HepG2 (cell line): ENCODE measurements around the gene GGA3. TPM values are rescaled to one million over a fixed set of nuclear protein-coding genes. Genes with fewer than 3 reads are reported as not detected.

Experiments
- IKZF1 ChIP-seq: fragments of 450-650 bp; IDR thresholded peaks from 2 replicates; pipeline ENCODE4 v1.7.1; 2016
- PCBP2 ChIP-seq: fragments of 200-400 bp; formaldehyde crosslinking; optimal IDR thresholded peaks from 2 replicates; pipeline ENCODE3; 2018; ENCODE audit warnings: low read length, low read depth; ENCODE audit not compliant: poor library complexity, severe bottlenecking
- THAP11 ChIP-seq: IDR thresholded peaks from 2 replicates; pipeline ENCODE4 v1.6.1; 2016; ENCODE audit warnings: missing biosample characterization, missing genetic modification reagents
- ZBTB20 ChIP-seq: sonication (generic); formaldehyde crosslinking; IDR thresholded peaks from 2 replicates; pipeline ENCODE4 v1.8.1; 2023; ENCODE audit warnings: missing genetic modification reagents, low read depth, mild to moderate bottlenecking, borderline replicate concordance
- ZMAT3 ChIP-seq: sonication (generic); formaldehyde crosslinking; conservative IDR thresholded peaks from 2 replicates; pipeline ENCODE4 v1.7.0; 2021; ENCODE audit warnings: missing genetic modification reagents
- ZMYM4 ChIP-seq: sonication (generic); formaldehyde crosslinking; IDR thresholded peaks from 2 replicates; pipeline ENCODE4 v1.8.1; 2023; ENCODE audit warnings: mild to moderate bottlenecking, missing genetic modification reagents
- polyA plus RNA-seq, 8 experiments: library from polyadenylated mRNA; depleted of rRNA in 3 of 8; stranded (reverse) in 7 of 8; unstranded in 1 of 8; fragments of >200 nt; fragmentation: Illumina TruSeq in 4 of 8; extraction: Trizol in 4 of 8; gene quantifications; 2 replicates each; pipeline versions ENCODE4 v1.2.1 to v1.2.3, GENCODE V29; 2011 to 2016; ENCODE audit warnings: low read depth in 4 of 8, missing spikeins in 1 of 8, mixed read lengths in 1 of 8; ENCODE audit not compliant: insufficient read depth in 1 of 8
- total RNA-seq, 5 experiments: library from RNA; depleted of rRNA; stranded (reverse); fragments of >200 nt; fragmentation: Illumina TruSeq; extraction: Trizol; gene quantifications; 2 replicates each; pipeline ENCODE4 v1.2.3, GENCODE V29; 2016; ENCODE audit warnings: low read depth in 1 of 5
- TF ChIP-seq, protein P1 (sequence below): sonication (generic); formaldehyde crosslinking; IDR thresholded peaks from 2 replicates; pipeline ENCODE4 v1.4.0; 2020; ENCODE audit warnings: mild to moderate bottlenecking, missing genetic modification reagents
- TF ChIP-seq, protein P2 (sequence below): sonication (generic); formaldehyde crosslinking; IDR thresholded peaks from 2 replicates; pipeline ENCODE4 v1.4.0; 2020; ENCODE audit warnings: missing genetic modification reagents, borderline replicate concordance
- TF ChIP-seq, protein P3 (sequence below): sonication (generic); formaldehyde crosslinking; IDR thresholded peaks from 2 replicates; pipeline ENCODE4 v1.9.0; 2021; ENCODE audit warnings: mild to moderate bottlenecking, missing genetic modification reagents
- TF ChIP-seq, protein P4 (sequence below): sonication (generic); formaldehyde crosslinking; IDR thresholded peaks from 2 replicates; pipeline ENCODE4 v1.9.0; 2021; ENCODE audit warnings: missing genetic modification reagents, borderline replicate concordance
- TF ChIP-seq, protein P5 (sequence below): sonication (generic); formaldehyde crosslinking; IDR thresholded peaks from 2 replicates; pipeline ENCODE4 v1.8.0; 2022; ENCODE audit warnings: mild to moderate bottlenecking, missing genetic modification reagents; ENCODE audit not compliant: insufficient replicate concordance

The GGA3 gene
- total and polyA plus RNA-seq, 2 of the 13 experiments (the other 11 are each of a cell fraction or from before 2014, with no cell fraction given) = 28.4 to 43.7 TPM

DNA sequence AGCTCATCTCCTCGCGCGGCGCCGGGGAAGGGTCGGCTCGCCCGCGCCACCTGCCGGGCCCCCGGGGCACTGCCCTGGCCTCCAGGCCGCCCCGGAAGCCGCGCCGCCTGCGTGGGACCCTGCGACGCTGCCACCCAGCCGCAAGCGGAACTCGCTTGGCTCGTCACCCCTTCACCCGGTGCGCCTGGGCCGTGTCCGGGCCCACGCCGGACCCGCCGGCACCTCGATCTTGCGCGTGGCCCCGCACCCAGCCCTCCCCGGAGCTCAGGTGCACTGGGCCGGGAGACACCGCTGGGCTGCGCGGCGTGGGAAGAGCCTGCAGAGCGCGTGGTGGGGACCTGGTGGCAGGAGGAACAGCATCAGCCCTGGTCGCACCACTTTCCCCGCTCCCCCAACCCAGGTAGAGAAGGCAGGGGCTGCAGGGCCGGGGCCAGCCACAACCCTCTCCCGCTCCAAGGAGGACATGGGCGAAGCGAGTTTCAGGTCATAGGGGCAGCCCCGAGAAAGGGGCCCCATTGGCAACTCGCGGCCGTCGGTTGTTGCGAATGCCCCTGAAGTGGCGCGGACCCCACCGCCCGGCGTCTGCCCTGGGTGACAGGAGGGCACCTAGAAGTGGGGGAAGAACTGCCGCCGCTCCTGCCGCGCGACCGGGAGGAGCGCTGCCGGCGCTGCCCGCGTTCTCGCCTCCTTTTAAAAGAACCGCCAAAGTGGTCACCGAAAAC, 10.0 kb upstream of the GGA3 start (continued):
- TF ChIP-seq, protein P1, sequence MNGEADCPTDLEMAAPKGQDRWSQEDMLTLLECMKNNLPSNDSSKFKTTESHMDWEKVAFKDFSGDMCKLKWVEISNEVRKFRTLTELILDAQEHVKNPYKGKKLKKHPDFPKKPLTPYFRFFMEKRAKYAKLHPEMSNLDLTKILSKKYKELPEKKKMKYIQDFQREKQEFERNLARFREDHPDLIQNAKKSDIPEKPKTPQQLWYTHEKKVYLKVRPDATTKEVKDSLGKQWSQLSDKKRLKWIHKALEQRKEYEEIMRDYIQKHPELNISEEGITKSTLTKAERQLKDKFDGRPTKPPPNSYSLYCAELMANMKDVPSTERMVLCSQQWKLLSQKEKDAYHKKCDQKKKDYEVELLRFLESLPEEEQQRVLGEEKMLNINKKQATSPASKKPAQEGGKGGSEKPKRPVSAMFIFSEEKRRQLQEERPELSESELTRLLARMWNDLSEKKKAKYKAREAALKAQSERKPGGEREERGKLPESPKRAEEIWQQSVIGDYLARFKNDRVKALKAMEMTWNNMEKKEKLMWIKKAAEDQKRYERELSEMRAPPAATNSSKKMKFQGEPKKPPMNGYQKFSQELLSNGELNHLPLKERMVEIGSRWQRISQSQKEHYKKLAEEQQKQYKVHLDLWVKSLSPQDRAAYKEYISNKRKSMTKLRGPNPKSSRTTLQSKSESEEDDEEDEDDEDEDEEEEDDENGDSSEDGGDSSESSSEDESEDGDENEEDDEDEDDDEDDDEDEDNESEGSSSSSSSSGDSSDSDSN = no peak; the same call in none of the 2 replicates
- TF ChIP-seq ZBTB20 (CRISPR knock-in tag) (no peak), IKZF1 (no peak), THAP11 (CRISPR knock-in tag) (peak; percentile 85), PCBP2 (no peak), ZMAT3 (CRISPR knock-in tag) (0 out of 2 replicates have a peak, but pooled peaks have one; percentile 54), ZMYM4 (CRISPR knock-in tag) (peak; percentile 74; the same call in 1 of the 2 replicates)
- TF ChIP-seq, protein P2, sequence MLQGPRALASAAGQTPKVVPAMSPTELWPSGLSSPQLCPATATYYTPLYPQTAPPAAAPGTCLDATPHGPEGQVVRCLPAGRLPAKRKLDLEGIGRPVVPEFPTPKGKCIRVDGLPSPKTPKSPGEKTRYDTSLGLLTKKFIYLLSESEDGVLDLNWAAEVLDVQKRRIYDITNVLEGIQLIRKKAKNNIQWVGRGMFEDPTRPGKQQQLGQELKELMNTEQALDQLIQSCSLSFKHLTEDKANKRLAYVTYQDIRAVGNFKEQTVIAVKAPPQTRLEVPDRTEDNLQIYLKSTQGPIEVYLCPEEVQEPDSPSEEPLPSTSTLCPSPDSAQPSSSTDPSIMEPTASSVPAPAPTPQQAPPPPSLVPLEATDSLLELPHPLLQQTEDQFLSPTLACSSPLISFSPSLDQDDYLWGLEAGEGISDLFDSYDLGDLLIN (CRISPR knock-in tag) = no peak; the same call in 1 of the 2 replicates
- TF ChIP-seq, protein P3, sequence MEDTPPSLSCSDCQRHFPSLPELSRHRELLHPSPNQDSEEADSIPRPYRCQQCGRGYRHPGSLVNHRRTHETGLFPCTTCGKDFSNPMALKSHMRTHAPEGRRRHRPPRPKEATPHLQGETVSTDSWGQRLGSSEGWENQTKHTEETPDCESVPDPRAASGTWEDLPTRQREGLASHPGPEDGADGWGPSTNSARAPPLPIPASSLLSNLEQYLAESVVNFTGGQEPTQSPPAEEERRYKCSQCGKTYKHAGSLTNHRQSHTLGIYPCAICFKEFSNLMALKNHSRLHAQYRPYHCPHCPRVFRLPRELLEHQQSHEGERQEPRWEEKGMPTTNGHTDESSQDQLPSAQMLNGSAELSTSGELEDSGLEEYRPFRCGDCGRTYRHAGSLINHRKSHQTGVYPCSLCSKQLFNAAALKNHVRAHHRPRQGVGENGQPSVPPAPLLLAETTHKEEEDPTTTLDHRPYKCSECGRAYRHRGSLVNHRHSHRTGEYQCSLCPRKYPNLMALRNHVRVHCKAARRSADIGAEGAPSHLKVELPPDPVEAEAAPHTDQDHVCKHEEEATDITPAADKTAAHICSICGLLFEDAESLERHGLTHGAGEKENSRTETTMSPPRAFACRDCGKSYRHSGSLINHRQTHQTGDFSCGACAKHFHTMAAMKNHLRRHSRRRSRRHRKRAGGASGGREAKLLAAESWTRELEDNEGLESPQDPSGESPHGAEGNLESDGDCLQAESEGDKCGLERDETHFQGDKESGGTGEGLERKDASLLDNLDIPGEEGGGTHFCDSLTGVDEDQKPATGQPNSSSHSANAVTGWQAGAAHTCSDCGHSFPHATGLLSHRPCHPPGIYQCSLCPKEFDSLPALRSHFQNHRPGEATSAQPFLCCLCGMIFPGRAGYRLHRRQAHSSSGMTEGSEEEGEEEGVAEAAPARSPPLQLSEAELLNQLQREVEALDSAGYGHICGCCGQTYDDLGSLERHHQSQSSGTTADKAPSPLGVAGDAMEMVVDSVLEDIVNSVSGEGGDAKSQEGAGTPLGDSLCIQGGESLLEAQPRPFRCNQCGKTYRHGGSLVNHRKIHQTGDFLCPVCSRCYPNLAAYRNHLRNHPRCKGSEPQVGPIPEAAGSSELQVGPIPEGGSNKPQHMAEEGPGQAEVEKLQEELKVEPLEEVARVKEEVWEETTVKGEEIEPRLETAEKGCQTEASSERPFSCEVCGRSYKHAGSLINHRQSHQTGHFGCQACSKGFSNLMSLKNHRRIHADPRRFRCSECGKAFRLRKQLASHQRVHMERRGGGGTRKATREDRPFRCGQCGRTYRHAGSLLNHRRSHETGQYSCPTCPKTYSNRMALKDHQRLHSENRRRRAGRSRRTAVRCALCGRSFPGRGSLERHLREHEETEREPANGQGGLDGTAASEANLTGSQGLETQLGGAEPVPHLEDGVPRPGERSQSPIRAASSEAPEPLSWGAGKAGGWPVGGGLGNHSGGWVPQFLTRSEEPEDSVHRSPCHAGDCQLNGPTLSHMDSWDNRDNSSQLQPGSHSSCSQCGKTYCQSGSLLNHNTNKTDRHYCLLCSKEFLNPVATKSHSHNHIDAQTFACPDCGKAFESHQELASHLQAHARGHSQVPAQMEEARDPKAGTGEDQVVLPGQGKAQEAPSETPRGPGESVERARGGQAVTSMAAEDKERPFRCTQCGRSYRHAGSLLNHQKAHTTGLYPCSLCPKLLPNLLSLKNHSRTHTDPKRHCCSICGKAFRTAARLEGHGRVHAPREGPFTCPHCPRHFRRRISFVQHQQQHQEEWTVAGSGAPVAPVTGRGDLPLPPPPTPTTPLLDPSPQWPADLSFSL (CRISPR knock-in tag) = no peak
- TF ChIP-seq, protein P4, sequence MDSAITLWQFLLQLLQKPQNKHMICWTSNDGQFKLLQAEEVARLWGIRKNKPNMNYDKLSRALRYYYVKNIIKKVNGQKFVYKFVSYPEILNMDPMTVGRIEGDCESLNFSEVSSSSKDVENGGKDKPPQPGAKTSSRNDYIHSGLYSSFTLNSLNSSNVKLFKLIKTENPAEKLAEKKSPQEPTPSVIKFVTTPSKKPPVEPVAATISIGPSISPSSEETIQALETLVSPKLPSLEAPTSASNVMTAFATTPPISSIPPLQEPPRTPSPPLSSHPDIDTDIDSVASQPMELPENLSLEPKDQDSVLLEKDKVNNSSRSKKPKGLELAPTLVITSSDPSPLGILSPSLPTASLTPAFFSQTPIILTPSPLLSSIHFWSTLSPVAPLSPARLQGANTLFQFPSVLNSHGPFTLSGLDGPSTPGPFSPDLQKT (CRISPR knock-in tag) = no peak
- TF ChIP-seq, protein P5, sequence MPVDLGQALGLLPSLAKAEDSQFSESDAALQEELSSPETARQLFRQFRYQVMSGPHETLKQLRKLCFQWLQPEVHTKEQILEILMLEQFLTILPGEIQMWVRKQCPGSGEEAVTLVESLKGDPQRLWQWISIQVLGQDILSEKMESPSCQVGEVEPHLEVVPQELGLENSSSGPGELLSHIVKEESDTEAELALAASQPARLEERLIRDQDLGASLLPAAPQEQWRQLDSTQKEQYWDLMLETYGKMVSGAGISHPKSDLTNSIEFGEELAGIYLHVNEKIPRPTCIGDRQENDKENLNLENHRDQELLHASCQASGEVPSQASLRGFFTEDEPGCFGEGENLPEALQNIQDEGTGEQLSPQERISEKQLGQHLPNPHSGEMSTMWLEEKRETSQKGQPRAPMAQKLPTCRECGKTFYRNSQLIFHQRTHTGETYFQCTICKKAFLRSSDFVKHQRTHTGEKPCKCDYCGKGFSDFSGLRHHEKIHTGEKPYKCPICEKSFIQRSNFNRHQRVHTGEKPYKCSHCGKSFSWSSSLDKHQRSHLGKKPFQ (CRISPR knock-in tag) = peak; percentile 11
